ENCODE measurements around the gene B3GNT4. TPM values are rescaled to one million over a fixed set of nuclear protein-coding genes. Genes with fewer than 3 reads are reported as not detected.
"Not testable (repeated sequence)": the region's sequence is repeated elsewhere in the genome, so short reads cannot be mapped to it uniquely, and the experiment has no call there.

B3GNT4 gene
- total RNA-seq, 1 donor from 2014 or later: not detected

- DNase-seq (ENCODE audit: low read depth): no peak
Measured at GRCh38 chr12:122187466-122187865, 16.0 kb upstream of the B3GNT4 start.

GRCh38 chr12:122189626-122190475 lies 13.7 kb upstream of the B3GNT4 start:
- no peak for DNase-seq (ENCODE audit: low read depth)

GRCh38 chr12:122190842-122191668 lies 12.5 kb upstream of the B3GNT4 start:
- DNase-seq (ENCODE audit: low read depth): peak; percentile 54

- DNase-seq (ENCODE audit: low read depth): no peak
Measured at GRCh38 chr12:122192441-122192840, 11.1 kb upstream of the B3GNT4 start.

- no peak for DNase-seq (ENCODE audit: low read depth)
Measured at GRCh38 chr12:122194804-122195203, 8.7 kb upstream of the B3GNT4 start.

GRCh38 chr12:122195405-122195804 lies 8.1 kb upstream of the B3GNT4 start:
- no peak for DNase-seq (ENCODE audit: low read depth)

GRCh38 chr12:122197612-122197966 lies 5.9 kb upstream of the B3GNT4 start:
- DNase-seq (ENCODE audit: low read depth): peak; percentile 31

- no peak for DNase-seq (ENCODE audit: low read depth)
Measured at GRCh38 chr12:122199484-122200355, 3.8 kb upstream of the B3GNT4 start.

GRCh38 chr12:122200541-122201175 lies 2.9 kb upstream of the B3GNT4 start:
- DNase-seq (ENCODE audit: low read depth): no peak

- no peak for DNase-seq (ENCODE audit: low read depth)
Measured at GRCh38 chr12:122201381-122201780, 2.1 kb upstream of the B3GNT4 start.

GRCh38 chr12:122202017-122202416 lies 1.5 kb upstream of the B3GNT4 start:
- DNase-seq (ENCODE audit: low read depth): no peak

GRCh38 chr12:122202811-122203210 lies 698 bp upstream of the B3GNT4 start:
- DNase-seq (ENCODE audit: low read depth): not testable (repeated sequence)

- no peak for DNase-seq (ENCODE audit: low read depth)
Measured at GRCh38 chr12:122204167-122205052, 901 bp downstream of the B3GNT4 start.

GRCh38 chr12:122205053-122205925 lies 1.8 kb downstream of the B3GNT4 start:
- no peak for DNase-seq (ENCODE audit: low read depth)

GRCh38 chr12:122206111-122206881 lies 2.8 kb downstream of the B3GNT4 start:
- peak; percentile 13 for DNase-seq (ENCODE audit: low read depth)

GRCh38 chr12:122206976-122207375 lies 3.5 kb downstream of the B3GNT4 start:
- no peak for DNase-seq (ENCODE audit: low read depth)

GRCh38 chr12:122207391-122207790 lies 3.9 kb downstream of the B3GNT4 start:
- no peak for DNase-seq (ENCODE audit: low read depth)
